Dedifferentiated amniotic fluid mesenchymal stem cell (primary cell): Measurements from ENCODE around the gene SENP8.
A peak's percentile ranks its signal among the peaks of the same experiment; 100 is the strongest.

Experiments used
- DNase-seq: peaks from one replicate; pipeline ENCODE4 v3.0.0-alpha.2; 2016; ENCODE audit errors: extremely low spot score

Gene SENP8

GRCh38 chr15:72175186-72176044 is 57.2 kb downstream of the SENP8 start:
- no peak for DNase-seq

DNA sequence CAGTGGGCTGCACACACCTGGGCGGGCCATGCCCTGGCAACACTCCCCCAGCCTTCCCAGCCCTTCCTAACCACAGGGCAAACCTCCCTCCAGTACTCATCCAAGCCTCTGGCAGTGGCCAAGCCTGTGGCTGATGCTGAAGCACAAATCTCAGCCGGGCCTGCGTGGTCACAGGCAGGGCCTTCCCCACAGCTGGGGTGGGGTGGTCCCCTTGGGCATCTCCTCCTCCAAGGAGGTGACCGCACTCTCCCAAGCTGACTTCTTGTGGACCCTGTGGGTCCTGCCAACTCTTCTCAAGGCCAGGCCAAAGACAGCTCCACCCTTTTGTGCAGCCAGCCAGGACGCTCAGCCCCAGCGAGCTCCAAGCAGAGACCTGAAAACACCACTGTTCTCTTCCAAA is 58.0 kb downstream of the SENP8 start:
- no peak for DNase-seq

- DNase-seq, result no peak
Observed at GRCh38 chr15:72176743-72177142, 58.5 kb downstream of the SENP8 start.

DNA sequence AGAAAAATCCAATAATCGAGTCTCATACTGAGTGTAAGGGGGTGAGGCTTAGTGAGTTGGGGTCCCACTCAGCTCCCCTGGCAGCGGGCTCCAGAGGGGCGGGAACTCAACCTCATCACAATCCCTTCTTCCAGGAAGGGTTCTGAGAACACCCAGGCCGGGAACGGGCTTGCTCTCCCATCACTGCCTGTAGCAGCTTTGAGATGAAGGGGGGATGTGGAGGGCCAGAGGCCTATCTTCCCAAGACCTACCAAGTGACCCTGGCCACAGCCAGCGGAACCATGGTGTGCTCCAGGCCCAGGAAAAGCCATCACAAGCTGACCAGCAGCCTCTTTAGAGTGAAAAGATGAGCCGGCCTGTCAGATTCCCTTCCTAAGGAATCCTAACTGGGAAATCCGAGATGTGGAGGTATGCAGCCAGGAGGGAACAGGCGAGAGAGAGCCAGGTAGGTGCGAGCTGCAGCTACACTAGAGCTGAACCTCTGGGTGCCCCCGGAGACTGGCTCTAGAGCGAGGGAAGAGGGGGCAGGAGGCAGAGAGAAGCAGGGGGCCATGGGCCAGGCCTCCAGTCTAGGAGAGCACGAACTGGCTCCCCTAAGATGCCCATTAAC is 60.9 kb downstream of the SENP8 start:
- no peak for DNase-seq

GRCh38 chr15:72179950-72180581 is 61.9 kb downstream of the SENP8 start:
- DNase-seq, result no peak

DNA sequence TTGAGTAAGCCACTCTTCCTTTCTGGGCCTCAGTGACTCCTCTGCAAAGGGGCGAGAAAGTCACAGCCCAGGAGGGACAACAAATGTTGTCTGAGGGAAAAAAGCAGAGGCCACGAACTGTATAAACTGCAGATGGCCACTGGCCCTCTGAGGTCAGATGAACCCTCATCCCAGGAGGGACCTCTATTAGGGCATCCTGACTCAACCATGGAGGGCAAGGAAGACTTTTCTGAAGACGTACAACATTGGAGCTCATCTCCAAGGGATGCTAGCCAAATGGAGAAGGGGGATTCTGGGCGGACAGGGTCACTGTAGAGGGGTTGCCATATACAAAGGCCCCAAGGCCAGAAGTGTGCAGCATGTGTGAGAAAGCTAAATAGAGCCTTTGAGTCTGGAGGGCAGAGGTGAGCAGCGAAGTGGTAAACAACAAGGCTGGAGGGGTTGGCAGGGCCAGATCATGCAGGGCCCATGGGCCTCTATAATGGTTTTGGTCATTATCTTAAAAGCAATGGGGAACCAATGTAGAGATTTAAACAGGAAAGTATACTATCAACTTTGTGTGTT is 62.6 kb downstream of the SENP8 start:
- no peak for DNase-seq

DNA sequence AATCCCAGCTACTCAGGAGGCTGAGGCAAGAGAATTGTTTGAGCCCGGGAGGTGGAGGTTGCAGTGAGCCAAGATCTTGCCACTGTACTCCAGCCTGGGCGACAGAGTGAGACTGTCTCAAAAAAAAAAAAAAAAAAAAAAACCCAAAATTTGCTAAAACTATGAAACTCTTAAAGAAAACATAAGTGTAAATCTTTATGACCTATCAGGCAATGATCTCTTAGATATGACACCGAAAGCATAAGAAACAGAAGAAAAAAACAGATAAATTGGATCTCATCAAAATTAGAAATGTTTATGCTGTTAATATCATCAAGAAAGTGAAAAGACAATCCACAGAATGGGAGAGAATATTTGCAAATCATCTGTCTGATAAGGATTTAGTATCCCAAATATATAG is 64.0 kb downstream of the SENP8 start:
- no peak for DNase-seq

GRCh38 chr15:72182673-72183072 is 64.5 kb downstream of the SENP8 start:
- DNase-seq, result peak; percentile 83

- DNase-seq, result no peak
Observed at GRCh38 chr15:72183781-72184164, 65.6 kb downstream of the SENP8 start.

GRCh38 chr15:72184165-72184811 is 66.1 kb downstream of the SENP8 start:
- DNase-seq, result no peak

DNA sequence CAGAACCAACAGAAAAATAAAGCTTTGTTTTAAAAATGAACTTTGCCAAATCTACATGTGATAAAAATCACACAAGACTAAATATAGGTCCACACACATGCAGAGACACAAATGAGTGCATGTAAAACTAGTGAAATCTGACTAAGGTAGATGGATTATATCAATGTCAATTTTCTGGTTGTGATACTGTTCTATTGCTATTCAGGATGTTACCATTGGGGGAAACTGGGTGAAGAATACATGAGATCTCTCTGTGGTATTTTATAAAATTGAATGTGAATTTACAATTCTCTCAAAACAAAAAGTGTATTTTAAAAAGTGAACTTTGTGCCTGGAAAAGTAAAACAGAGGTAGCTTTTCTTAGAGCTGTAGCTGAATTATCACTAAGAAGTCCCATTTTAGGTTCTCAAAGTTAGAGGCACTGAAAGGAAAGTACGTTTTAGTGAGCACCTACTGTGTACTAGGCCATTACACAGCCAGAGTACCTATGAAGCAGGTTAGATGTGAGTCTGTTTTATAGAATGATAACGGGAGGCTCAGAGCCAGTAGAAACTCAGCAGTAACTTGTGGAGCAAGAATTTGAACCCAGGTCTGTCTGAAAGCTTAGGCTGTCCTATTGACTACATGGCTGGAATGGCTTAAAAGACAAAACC is 71.2 kb downstream of the SENP8 start:
- DNase-seq, result no peak

- DNase-seq, result no peak
Observed at GRCh38 chr15:72192416-72192815, 74.2 kb downstream of the SENP8 start.
